Fibroblast of villous mesenchyme (primary cell): ENCODE measurements around the gene MAPK14. TPM values are rescaled to one million over a fixed set of nuclear protein-coding genes. Genes with fewer than 3 reads are reported as not detected.

Experiments used
- DNase-seq: peaks from one replicate; pipeline ENCODE4 v3.0.0-alpha.2; 2010; ENCODE audit warnings: low read depth
- H3K4me3 ChIP-seq: 2 replicates; pipeline ENCODE4 v1.5.1; 2011; ENCODE audit warnings: low read depth, mild to moderate bottlenecking, low read length
- CTCF ChIP-seq: IDR thresholded peaks from 2 replicates; pipeline ENCODE4 v1.5.1; 2012; ENCODE audit warnings: low read depth, mild to moderate bottlenecking, low read length; ENCODE audit not compliant: insufficient read depth
- total RNA-seq: library from RNA; depleted of rRNA; stranded (reverse); fragments of >200 nt; gene quantifications from 2 replicates; pipeline ENCODE4 v1.2.3, GENCODE V29; 2012

MAPK14 gene
- total RNA-seq, 1 donor = 86.8 TPM

DNA sequence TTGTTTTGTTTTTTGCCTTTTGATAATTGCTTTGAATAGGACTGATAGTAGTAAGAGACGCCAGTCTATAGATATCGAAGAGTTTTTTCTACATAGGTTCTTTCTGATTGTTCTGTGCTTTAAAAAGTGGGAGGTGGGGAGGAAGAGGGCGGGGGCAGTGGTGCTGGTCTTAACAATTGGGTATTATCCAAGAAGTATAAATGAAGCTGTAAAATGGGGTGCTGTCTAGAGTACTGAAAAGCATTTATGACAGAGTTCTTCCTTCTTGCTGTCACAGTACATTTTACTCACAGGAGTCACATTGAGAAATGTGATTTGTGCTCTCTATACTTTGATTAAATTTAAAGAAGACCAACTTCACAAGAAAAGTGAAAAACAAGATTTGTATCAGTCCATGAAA is 41.0 kb downstream of the MAPK14 start:
- H3K4me3 ChIP-seq = no peak overlapping the region
- TF ChIP-seq CTCF = no peak
- DNase-seq = no peak

GRCh38 chr6:36069573-36069972 is 42.0 kb downstream of the MAPK14 start:
- H3K4me3 ChIP-seq = no peak overlapping the region
- TF ChIP-seq CTCF = no peak
- no peak for DNase-seq

GRCh38 chr6:36070252-36070651 is 42.6 kb downstream of the MAPK14 start:
- H3K4me3 ChIP-seq = no peak overlapping the region
- TF ChIP-seq CTCF = no peak
- DNase-seq = no peak

GRCh38 chr6:36071281-36071680 is 43.7 kb downstream of the MAPK14 start:
- no peak for DNase-seq
- TF ChIP-seq CTCF = no peak
- H3K4me3 ChIP-seq = no peak overlapping the region

DNA sequence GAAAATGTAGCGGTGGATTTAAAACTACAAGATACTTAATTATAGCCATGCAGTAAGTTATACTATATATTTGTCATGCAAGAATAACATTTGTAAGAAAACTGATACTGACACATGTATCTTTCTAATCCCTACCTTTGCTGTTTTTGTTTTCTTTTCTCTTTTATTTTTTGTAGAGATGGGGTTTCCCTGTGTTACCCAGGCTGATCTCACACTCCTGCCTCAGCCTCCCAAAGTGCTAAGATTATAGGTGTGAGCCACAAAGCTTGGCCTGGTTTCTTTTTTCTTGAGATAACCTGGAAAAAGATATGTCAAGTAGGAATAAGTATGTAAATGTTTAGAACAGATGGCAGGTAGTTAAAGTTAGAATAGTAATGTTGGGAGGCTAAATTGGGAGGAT is 44.1 kb downstream of the MAPK14 start:
- TF ChIP-seq CTCF = no peak
- no peak overlapping the region for H3K4me3 ChIP-seq
- DNase-seq = no peak

DNA sequence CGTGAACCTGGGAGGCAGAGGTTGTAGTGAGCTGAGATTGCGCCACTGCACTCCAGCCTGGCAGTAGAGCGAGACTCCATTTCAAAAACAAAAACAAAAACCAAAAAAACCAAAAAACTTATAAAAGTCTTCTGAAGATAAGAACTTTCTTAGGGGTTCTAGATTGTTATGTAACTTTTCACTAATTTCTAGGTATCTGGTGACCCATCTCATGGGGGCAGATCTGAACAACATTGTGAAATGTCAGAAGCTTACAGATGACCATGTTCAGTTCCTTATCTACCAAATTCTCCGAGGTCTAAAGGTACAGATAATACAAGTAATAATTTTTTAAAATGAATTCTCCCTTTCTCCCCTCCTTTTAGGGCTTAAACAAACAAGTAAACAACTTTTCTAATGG is 45.1 kb downstream of the MAPK14 start:
- no peak for DNase-seq
- no peak for TF ChIP-seq CTCF

DNA sequence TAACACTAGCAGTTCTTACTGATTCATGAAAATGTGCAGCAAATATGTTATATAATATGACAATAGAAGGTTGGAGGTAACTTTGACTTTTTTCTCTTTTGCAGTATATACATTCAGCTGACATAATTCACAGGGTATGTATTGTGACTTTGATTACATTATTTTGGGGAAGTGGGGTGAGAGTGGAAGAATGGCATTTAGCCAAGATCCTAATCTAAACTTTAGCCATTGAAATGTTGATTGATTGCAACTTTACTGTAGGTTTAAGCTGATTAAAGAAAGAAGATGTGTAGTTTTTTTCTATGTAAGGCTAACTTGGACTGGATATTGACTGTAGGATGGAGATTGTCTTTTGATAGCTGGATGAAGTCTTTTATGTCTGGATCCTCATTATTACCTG is 46.0 kb downstream of the MAPK14 start:
- no peak for DNase-seq
- TF ChIP-seq CTCF = peak; percentile 4
- no peak overlapping the region for H3K4me3 ChIP-seq

More for the DNA sequence above, 45.1 kb downstream of the MAPK14 start:
- no peak overlapping the region for H3K4me3 ChIP-seq
